ENCODE results near the gene AARS2.

AARS2 gene

DNA sequence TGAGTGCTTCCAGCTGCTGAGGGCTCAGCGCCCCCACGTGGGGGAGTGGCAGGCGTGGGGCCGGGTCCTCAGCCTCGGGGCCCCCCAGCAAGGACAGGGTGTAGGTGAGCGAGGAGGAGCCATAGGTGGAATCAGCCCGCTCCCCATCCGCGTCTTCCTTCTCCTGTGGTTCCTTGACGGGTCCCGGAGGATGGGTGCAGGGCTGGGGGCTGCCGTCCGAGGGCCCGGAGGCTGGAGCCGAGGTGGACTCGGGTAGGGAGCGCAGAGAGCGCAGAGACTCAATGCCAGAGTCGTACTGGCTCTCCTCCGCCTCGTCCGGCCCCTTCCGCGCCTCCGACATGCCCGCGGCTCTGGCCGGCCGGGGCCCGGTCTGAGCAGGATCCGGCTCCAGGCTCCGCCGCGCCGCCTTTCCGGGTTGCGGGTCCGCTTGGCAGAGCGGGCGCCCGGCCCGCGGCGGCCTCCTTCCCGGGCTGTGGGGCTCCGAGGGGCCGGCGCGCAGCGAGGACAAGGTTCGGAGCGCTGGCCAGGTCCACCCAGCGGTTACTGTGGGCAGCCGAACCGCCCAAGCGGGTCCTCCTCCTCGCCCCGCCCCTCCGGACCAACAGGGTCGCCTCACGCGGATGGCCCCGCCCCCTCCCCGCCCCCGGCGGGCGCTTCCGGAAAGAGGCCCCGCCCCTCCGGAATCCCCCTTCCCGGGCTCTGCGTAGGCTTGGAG, 48.0 kb downstream of the AARS2 start, which contains the start of gene NFKBIE:
NFKBIE (minus strand) TSS at position 545 of the 715 bp plus-strand sequence; CDS start at position 340, 205 bp downstream.
- Histone ChIP-seq H3K27me3 (replicated peaks; ENCODE audit: control insufficient read depth, insufficient read depth, low read length) (peaks cover 21% of the 10 kb centered on the region), H3K4me1 (ENCODE audit: control insufficient read depth, insufficient read depth, low read length) (peaks cover 22% of the 10 kb centered on the region), H3K4me3 (ENCODE audit: low read length) (peak within 1 kb of the TSS; percentile 84)

DNA sequence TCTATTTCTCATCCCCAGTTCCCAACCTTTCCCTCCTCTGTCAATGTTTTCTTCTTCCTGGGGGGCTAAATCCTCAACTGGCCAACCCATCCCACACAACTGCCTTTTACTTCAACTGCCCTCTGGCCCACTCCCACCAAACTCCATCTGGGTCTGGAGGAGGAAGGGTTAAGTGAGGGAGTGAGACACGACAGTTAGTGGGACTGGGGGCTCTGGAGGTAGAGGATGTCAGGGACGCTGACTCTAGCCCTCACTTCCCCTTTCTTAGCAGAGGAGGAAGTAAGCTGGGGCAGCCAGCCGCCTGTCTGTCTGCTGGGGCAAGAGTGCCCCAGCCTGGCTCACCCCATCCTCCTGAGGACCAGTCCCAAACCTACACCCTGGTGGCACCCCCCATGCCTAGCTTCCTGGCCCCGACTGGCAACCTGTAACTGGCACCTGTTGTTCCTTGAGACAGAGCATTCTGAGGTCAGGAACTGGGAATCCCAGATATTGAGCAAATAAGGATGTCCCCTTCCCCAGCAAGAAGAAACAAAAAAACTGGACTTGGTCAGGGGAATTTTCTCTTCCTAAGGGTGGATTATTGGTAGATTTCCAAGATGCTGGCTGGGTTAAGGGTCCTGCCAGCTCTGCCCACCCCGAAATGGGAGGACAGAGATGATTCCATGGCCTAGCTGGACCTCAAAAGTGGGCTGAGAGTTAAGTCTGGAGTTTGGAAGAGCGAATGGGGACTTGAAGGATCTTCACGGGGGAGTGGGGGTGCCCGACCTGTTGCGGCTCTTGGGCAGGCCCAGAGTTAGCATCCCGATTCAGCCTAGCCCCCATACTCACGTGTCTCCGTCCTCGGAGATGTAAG, 48.8 kb downstream of the AARS2 start:
- Histone ChIP-seq H3K4me3 (ENCODE audit: low read length) (peak overlapping the region; percentile 84), H3K27me3 (replicated peaks; ENCODE audit: control insufficient read depth, insufficient read depth, low read length) (peaks cover 14% of the 10 kb centered on the region), H3K4me1 (ENCODE audit: control insufficient read depth, insufficient read depth, low read length) (peaks cover 22% of the 10 kb centered on the region), H3K9ac (ENCODE audit: low read length) (peak overlapping the region; percentile 87), H3K9me3 (ENCODE audit: control insufficient read depth, low read length) (no peaks in the 10 kb centered on the region), H3K36me3 (ENCODE audit: control insufficient read depth, insufficient read depth, low read length, severe bottlenecking) (no peaks in the 10 kb centered on the region)
- DNase-seq (ENCODE audit: low read depth): no peak

More for the DNA sequence above, 48.0 kb downstream of the AARS2 start, which contains the start of gene NFKBIE:
- Histone ChIP-seq H3K9me3 (ENCODE audit: control insufficient read depth, low read length) (no peaks in the 10 kb centered on the region), H3K36me3 (ENCODE audit: control insufficient read depth, insufficient read depth, low read length, severe bottlenecking) (no peaks in the 10 kb centered on the region), H3K9ac (ENCODE audit: low read length) (peak within 1 kb of the TSS; percentile 87)
- peak; percentile 99 for DNase-seq (ENCODE audit: low read depth)

DNA sequence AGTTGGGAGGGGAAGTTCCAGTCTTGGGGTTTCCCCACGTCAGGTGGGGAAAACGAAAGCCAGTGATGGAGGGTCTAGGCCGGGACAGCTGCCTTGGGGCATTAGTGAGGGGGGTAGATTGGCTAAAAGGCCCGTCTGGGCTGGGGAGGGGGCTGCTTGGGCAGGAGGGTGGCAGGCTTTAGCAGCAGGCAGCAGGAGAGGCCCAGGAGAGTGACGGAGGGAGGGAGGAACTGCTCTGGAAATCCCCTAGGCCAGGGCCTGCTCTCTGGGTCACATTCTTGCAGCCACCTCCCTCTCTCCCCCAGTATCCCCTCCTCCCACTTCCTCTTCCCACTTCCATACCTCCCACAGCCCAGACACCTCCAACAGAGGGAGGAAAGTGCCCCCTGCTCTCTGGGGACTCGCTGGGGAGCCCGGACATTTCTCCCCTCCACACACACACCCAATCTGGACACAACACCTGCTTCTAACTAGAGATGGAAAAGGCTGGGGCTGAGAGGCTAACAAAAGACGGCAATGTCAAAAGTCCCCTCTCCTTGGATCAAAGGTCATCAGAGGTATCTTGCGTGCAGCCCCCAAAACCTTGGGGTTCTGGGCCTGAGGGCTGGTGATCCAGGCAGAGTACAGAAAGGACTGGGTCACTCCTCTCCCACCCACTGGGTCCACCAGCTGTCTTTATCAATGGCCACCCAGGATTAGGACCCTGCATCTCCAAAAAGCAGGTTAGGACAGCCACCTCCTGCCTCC, 49.6 kb downstream of the AARS2 start:
- peak; percentile 49 for DNase-seq (ENCODE audit: low read depth)
- peaks cover 5% of the 10 kb centered on the region for H3K27me3 ChIP-seq (replicated peaks; ENCODE audit: control insufficient read depth, insufficient read depth, low read length)
- peak overlapping the region; percentile 87 for H3K9ac ChIP-seq (ENCODE audit: low read length)
- H3K9me3 ChIP-seq (ENCODE audit: control insufficient read depth, low read length): no peaks in the 10 kb centered on the region
- peaks cover 22% of the 10 kb centered on the region for H3K4me1 ChIP-seq (ENCODE audit: control insufficient read depth, insufficient read depth, low read length)
- H3K4me3 ChIP-seq (ENCODE audit: low read length): peak overlapping the region; percentile 84
- no peaks in the 10 kb centered on the region for H3K36me3 ChIP-seq (ENCODE audit: control insufficient read depth, insufficient read depth, low read length, severe bottlenecking)

- Histone ChIP-seq H3K4me3 (ENCODE audit: low read length) (peak overlapping the region; percentile 84), H3K36me3 (ENCODE audit: control insufficient read depth, insufficient read depth, low read length, severe bottlenecking) (no peaks in the 10 kb centered on the region), H3K9ac (ENCODE audit: low read length) (peak overlapping the region; percentile 87), H3K4me1 (ENCODE audit: control insufficient read depth, insufficient read depth, low read length) (peaks cover 24% of the 10 kb centered on the region), H3K27me3 (replicated peaks; ENCODE audit: control insufficient read depth, insufficient read depth, low read length) (no peaks in the 10 kb centered on the region), H3K9me3 (ENCODE audit: control insufficient read depth, low read length) (no peaks in the 10 kb centered on the region)
- DNase-seq (ENCODE audit: low read depth): no peak
Observed at GRCh38 chr6:44262467-44263353, 50.4 kb downstream of the AARS2 start.

GRCh38 chr6:44261581-44261980, 51.6 kb downstream of the AARS2 start:
- Histone ChIP-seq H3K9me3 (ENCODE audit: control insufficient read depth, low read length) (no peaks in the 10 kb centered on the region), H3K9ac (ENCODE audit: low read length) (no peak overlapping the region), H3K4me1 (ENCODE audit: control insufficient read depth, insufficient read depth, low read length) (peaks cover 28% of the 10 kb centered on the region), H3K4me3 (ENCODE audit: low read length) (no peak overlapping the region), H3K36me3 (ENCODE audit: control insufficient read depth, insufficient read depth, low read length, severe bottlenecking) (no peaks in the 10 kb centered on the region), H3K27me3 (replicated peaks; ENCODE audit: control insufficient read depth, insufficient read depth, low read length) (no peaks in the 10 kb centered on the region)
- no peak for DNase-seq (ENCODE audit: low read depth)

DNA sequence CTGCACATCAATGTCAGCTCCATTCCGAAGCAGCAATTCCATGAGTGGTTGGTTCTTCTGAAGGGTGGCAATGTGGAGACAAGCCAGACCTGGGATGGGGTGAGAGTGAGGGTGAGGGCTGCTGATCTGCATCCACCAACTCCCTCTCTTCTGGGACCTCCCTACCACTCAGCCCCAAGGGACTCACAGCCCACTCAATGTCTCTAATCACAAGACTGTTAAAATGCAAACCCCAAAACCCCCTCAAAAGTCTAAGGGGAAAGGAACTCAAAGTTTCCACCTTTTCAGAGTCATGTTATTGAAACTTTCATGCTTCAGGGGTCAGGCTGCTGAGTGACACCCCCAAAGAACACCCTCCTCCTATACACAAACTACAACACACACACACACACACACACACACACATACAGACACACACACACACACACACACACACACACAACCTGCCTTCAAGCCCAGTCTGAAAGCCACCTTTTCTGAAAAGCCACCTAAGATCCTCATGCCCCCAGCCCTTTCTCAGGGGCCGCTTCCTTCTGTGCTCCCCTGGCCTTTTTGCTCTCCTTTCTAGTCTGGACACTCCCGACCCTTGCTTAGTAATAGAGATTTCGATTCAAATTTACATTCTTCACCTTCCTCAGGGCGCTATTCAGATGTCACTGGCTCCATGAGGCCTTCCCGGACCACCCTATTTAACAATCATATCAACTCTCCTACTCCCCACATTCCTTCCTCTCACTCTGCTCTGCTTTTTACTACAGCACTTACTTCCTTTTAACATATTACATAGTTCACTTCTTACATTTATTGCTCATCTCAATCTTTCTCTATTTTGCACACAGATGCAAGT, 52.5 kb downstream of the AARS2 start:
- no peak overlapping the region for H3K4me3 ChIP-seq (ENCODE audit: low read length)
- H3K36me3 ChIP-seq (ENCODE audit: control insufficient read depth, insufficient read depth, low read length, severe bottlenecking): peaks cover 3% of the 10 kb centered on the region
- peaks cover 37% of the 10 kb centered on the region for H3K4me1 ChIP-seq (ENCODE audit: control insufficient read depth, insufficient read depth, low read length)
- no peaks in the 10 kb centered on the region for H3K9me3 ChIP-seq (ENCODE audit: control insufficient read depth, low read length)
- H3K27me3 ChIP-seq (replicated peaks; ENCODE audit: control insufficient read depth, insufficient read depth, low read length): no peaks in the 10 kb centered on the region
- no peak for DNase-seq (ENCODE audit: low read depth)
- no peak overlapping the region for H3K9ac ChIP-seq (ENCODE audit: low read length)

GRCh38 chr6:44260011-44260410, 53.1 kb downstream of the AARS2 start:
- DNase-seq (ENCODE audit: low read depth): no peak
- peaks cover 37% of the 10 kb centered on the region for H3K4me1 ChIP-seq (ENCODE audit: control insufficient read depth, insufficient read depth, low read length)
- no peak overlapping the region for H3K9ac ChIP-seq (ENCODE audit: low read length)
- H3K9me3 ChIP-seq (ENCODE audit: control insufficient read depth, low read length): no peaks in the 10 kb centered on the region
- H3K4me3 ChIP-seq (ENCODE audit: low read length): no peak overlapping the region
- H3K36me3 ChIP-seq (ENCODE audit: control insufficient read depth, insufficient read depth, low read length, severe bottlenecking): peaks cover 9% of the 10 kb centered on the region
- no peaks in the 10 kb centered on the region for H3K27me3 ChIP-seq (replicated peaks; ENCODE audit: control insufficient read depth, insufficient read depth, low read length)

- no peak for DNase-seq (ENCODE audit: low read depth)
- Histone ChIP-seq H3K9ac (ENCODE audit: low read length) (no peak overlapping the region), H3K27me3 (replicated peaks; ENCODE audit: control insufficient read depth, insufficient read depth, low read length) (no peaks in the 10 kb centered on the region), H3K9me3 (ENCODE audit: control insufficient read depth, low read length) (no peaks in the 10 kb centered on the region), H3K4me1 (ENCODE audit: control insufficient read depth, insufficient read depth, low read length) (peaks cover 27% of the 10 kb centered on the region), H3K36me3 (ENCODE audit: control insufficient read depth, insufficient read depth, low read length, severe bottlenecking) (peaks cover 20% of the 10 kb centered on the region), H3K4me3 (ENCODE audit: low read length) (no peak overlapping the region)
Observed at GRCh38 chr6:44258921-44259320, 54.2 kb downstream of the AARS2 start.

DNA sequence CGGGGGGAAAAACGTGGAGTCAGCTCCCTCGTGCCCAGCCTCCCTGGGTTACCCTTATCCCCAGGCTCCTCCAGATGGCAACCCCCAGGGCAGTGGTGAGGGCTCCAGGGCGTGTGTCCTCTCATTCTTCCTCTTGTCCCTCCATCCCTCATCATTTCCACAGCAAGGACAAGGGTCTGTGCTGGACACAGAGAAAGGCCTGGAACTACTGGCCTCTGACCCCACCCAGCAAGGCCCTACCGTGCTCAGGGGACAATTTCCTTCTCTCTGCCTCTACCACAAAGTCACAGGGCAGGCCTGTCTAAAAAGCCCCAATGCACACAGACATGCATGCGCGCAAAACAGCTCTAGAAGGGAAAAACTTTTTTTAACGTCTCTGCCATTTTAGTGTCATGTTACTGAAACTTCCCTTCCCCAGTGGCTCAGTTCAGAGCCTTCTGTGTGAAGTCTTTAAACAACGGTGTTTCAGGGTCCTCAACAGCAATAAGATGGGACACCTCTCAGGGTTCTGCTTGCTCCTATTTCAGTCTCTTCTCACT, 54.8 kb downstream of the AARS2 start:
- no peak overlapping the region for H3K4me3 ChIP-seq (ENCODE audit: low read length)
- H3K9me3 ChIP-seq (ENCODE audit: control insufficient read depth, low read length): no peaks in the 10 kb centered on the region
- H3K27me3 ChIP-seq (replicated peaks; ENCODE audit: control insufficient read depth, insufficient read depth, low read length): no peaks in the 10 kb centered on the region
- H3K4me1 ChIP-seq (ENCODE audit: control insufficient read depth, insufficient read depth, low read length): peaks cover 21% of the 10 kb centered on the region
- H3K9ac ChIP-seq (ENCODE audit: low read length): peak overlapping the region; percentile 94
- no peak for DNase-seq (ENCODE audit: low read depth)
- peaks cover 26% of the 10 kb centered on the region for H3K36me3 ChIP-seq (ENCODE audit: control insufficient read depth, insufficient read depth, low read length, severe bottlenecking)

Measured in adipocyte (in vitro differentiated cells).